MCF 10A (cell line): ENCODE data around the gene ARHGEF17. TPM values are rescaled to one million over a fixed set of nuclear protein-coding genes. Genes with fewer than 3 reads are reported as not detected.

Experiments used
- BruUV-seq: library from RNA; stranded (reverse); fragments of 400-500 nt; replicated peaks from 2 replicates; lab custom pipeline; 2021; lab: Mats Ljungman, UMichigan
- CTCF ChIA-PET: fragments of 300-600 bp; sonication (Branson Sonifier 250); formaldehyde crosslinking; extraction: SDS; loops from one replicate; lab custom pipeline; 2021; ENCODE audit warnings: antibody characterized with exemption, inconsistent platforms; lab: Yijun Ruan, JAX
- POLR2A ChIA-PET: fragments of 300-600, 350-650 bp; sonication (Branson Sonifier 250); formaldehyde crosslinking; extraction: SDS; loops from one replicate; lab custom pipeline; 2020; ENCODE audit warnings: antibody characterized with exemption, inconsistent platforms; lab: Yijun Ruan, JAX
- DNase-seq: peaks from one replicate; pipeline ENCODE4 v3.0.0-alpha.2; 2018; ENCODE audit not compliant: unreplicated experiment
- H3K27ac Mint-ChIP-seq: one replicate; pipeline ENCODE4 v1.8.0; 2022; ENCODE audit warnings: mild to moderate bottlenecking, low read depth, mixed read lengths; ENCODE audit not compliant: unreplicated experiment
- H3K27me3 Mint-ChIP-seq: one replicate; pipeline ENCODE4 v1.8.0; 2022; ENCODE audit warnings: mixed read lengths; ENCODE audit not compliant: insufficient read depth, unreplicated experiment
- H3K36me3 Mint-ChIP-seq: one replicate; pipeline ENCODE4 v1.8.0; 2022; ENCODE audit warnings: mild to moderate bottlenecking, moderate library complexity, mixed read lengths; ENCODE audit not compliant: insufficient read depth, unreplicated experiment
- H3K4me1 Mint-ChIP-seq: one replicate; pipeline ENCODE4 v1.8.0; 2022; ENCODE audit warnings: mixed read lengths; ENCODE audit not compliant: insufficient read depth, unreplicated experiment
- H3K4me3 Mint-ChIP-seq: one replicate; pipeline ENCODE4 v1.8.0; 2022; ENCODE audit warnings: mild to moderate bottlenecking, moderate library complexity, mixed read lengths; ENCODE audit not compliant: unreplicated experiment
- H3K9me3 Mint-ChIP-seq: one replicate; pipeline ENCODE4 v1.8.0; 2022; ENCODE audit warnings: mixed read lengths; ENCODE audit not compliant: unreplicated experiment
- CTCF ChIP-seq: fragments of 200-600 bp; IDR thresholded peaks from one replicate; pipeline ENCODE4 v1.8.0; 2022; ENCODE audit warnings: antibody characterized with exemption, mild to moderate bottlenecking; ENCODE audit not compliant: unreplicated experiment
- intact Hi-C: fragments of 100-400 bp; cut with micrococcal nuclease; formaldehyde crosslinking; loops from 2 replicates; pipeline ENCODE4 v1.14.1; 2022
- total RNA-seq: library from RNA; stranded (reverse); gene quantifications from 2 replicates; pipeline ENCODE4 v1.2.3, GENCODE V29; 2022

ARHGEF17 gene
- total RNA-seq, 1 experiment from 2014 or later, result 27.6 TPM

GRCh38 chr11:73267906-73268540, 40.1 kb upstream of the ARHGEF17 start:
- H3K4me1 Mint-ChIP-seq, result no peaks in the 10 kb centered on the region
- POLR2A ChIA-PET, result interaction anchor here (0.5 kb wide), 1 partner anchor 101 kb away, joined by 4 read pairs; no protein-coding TSS in a partner anchor
- no TSS peak for BruUV-seq

DNA sequence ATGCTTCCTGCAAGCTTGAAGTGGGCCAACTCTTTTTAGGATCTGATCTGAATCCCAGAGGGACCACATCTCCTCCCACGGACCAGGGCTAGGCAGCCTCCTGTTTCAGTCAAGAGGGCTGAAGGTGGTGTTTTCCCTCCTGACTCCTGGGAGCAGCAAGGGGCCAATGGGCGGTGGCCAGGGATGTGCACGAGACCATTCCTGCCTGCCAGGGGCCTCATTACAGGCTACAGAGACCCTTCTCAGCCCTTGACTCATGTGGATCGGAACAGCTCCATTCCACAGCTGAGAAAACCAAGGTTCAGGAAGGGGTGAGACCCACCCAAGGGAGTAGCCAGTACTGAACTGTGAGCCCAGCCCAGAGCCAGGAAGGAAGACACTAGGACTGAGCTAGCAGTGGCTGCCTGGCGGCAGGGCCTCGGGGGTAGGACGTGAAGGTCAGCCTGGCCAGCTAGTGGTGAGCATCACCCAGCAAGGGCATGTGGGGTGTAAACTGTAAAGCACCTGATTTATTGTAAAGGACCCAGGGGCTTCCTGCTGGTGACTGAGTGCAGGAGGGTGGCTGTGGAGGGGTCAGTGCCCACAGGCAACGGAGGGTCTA, 39.3 kb upstream of the ARHGEF17 start:
- peaks cover 22% of the 10 kb centered on the region for H3K27me3 Mint-ChIP-seq
- no peaks in the 10 kb centered on the region for H3K9me3 Mint-ChIP-seq
- no peaks in the 10 kb centered on the region for H3K36me3 Mint-ChIP-seq
- CTCF ChIA-PET, result interaction anchor here (0.7 to 1.1 kb wide), 3 partner anchors 24 to 412 kb away, joined by 3 to 6 read pairs (median 4); no protein-coding TSS in a partner anchor
- intact Hi-C loops, result no loop called here
- DNase-seq, result no peak
- H3K27ac Mint-ChIP-seq, result no peak overlapping the region
- BruUV-seq, result no TSS peak
- no peak overlapping the region for H3K4me3 Mint-ChIP-seq
- POLR2A ChIA-PET, result no interaction called here
- H3K4me1 Mint-ChIP-seq, result no peaks in the 10 kb centered on the region
- no peak for TF ChIP-seq CTCF

More at GRCh38 chr11:73267906-73268540, 40.1 kb upstream of the ARHGEF17 start:
- DNase-seq, result no peak
- Mint-ChIP-seq H3K36me3 (no peaks in the 10 kb centered on the region), H3K4me3 (no peak overlapping the region), H3K9me3 (no peaks in the 10 kb centered on the region), H3K27ac (no peak overlapping the region), H3K27me3 (peaks cover 22% of the 10 kb centered on the region)
- CTCF ChIA-PET, result interaction anchor here (0.6 to 1.1 kb wide), 2 partner anchors 34 to 411 kb away, joined by 3 to 6 read pairs; no protein-coding TSS in a partner anchor
- TF ChIP-seq CTCF, result no peak
- intact Hi-C loops, result no loop called here

GRCh38 chr11:73269459-73270015, 38.5 kb upstream of the ARHGEF17 start:
- Mint-ChIP-seq H3K4me3 (no peak overlapping the region), H3K36me3 (no peaks in the 10 kb centered on the region), H3K27ac (no peak overlapping the region), H3K27me3 (peaks cover 20% of the 10 kb centered on the region), H3K9me3 (no peaks in the 10 kb centered on the region), H3K4me1 (no peaks in the 10 kb centered on the region)
- intact Hi-C loops, result no loop called here
- ChIA-PET CTCF (interaction anchor here (0.6 to 1.3 kb wide), 3 partner anchors 13 to 182 kb away, joined by 3 to 4 read pairs (median 4); no protein-coding TSS in a partner anchor), POLR2A (no interaction called here)
- BruUV-seq, result no TSS peak
- TF ChIP-seq CTCF, result no peak
- no peak for DNase-seq
